GM23248 (cell line): ENCODE measurements around the gene PIGP. TPM values are rescaled to one million over a fixed set of nuclear protein-coding genes. Genes with fewer than 3 reads are reported as not detected.

Experiments
- DNase-seq: peaks from one replicate; pipeline ENCODE4 v3.0.0-alpha.2; 2015
- H2AFZ ChIP-seq: fragments of 200-600 bp; sonication (generic); 2 replicates; pipeline ENCODE4 v1.6.1; 2016; ENCODE audit warnings: antibody characterized with exemption
- H3F3A ChIP-seq: fragments of 200-600 bp; sonication (generic); 2 replicates; pipeline ENCODE4 v1.6.1; 2016; ENCODE audit warnings: mild to moderate bottlenecking, antibody characterized with exemption, mixed run types; ENCODE audit not compliant: insufficient read depth
- H3K27ac ChIP-seq: fragments of 200-600 bp; sonication (generic); 2 replicates; pipeline ENCODE4 v1.5.1; 2016; ENCODE audit warnings: mild to moderate bottlenecking
- H3K27me3 ChIP-seq: fragments of 200-600 bp; sonication (generic); replicated peaks from 2 replicates; pipeline ENCODE4 v1.6.1; 2016; ENCODE audit warnings: mild to moderate bottlenecking; ENCODE audit not compliant: insufficient read depth
- H3K36me3 ChIP-seq: fragments of 200-600 bp; sonication (generic); 2 replicates; pipeline ENCODE4 v1.6.1; 2016; ENCODE audit warnings: low read depth, mild to moderate bottlenecking
- H3K4me1 ChIP-seq: fragments of 200-600 bp; sonication (generic); 2 replicates; pipeline ENCODE4 v1.6.1; 2016; ENCODE audit warnings: mild to moderate bottlenecking; ENCODE audit not compliant: insufficient read depth
- H3K4me2 ChIP-seq: fragments of 200-600 bp; sonication (generic); one replicate; pipeline ENCODE4 v1.6.1; 2016; ENCODE audit warnings: mild to moderate bottlenecking; ENCODE audit not compliant: unreplicated experiment
- H3K4me3 ChIP-seq: fragments of 200-600 bp; sonication (generic); 2 replicates; pipeline ENCODE4 v1.5.1; 2016; ENCODE audit warnings: mild to moderate bottlenecking
- H3K79me2 ChIP-seq: fragments of 200-600 bp; sonication (generic); 2 replicates; pipeline ENCODE4 v1.6.1; 2016; ENCODE audit warnings: mild to moderate bottlenecking; ENCODE audit not compliant: insufficient read depth
- H3K9ac ChIP-seq: fragments of 200-600 bp; sonication (generic); 2 replicates; pipeline ENCODE4 v1.6.1; 2016; ENCODE audit warnings: mild to moderate bottlenecking
- H3K9me2 ChIP-seq: fragments of 200-600 bp; sonication (generic); 2 replicates; pipeline ENCODE4 v1.6.1; 2016; ENCODE audit warnings: mixed run types, mild to moderate bottlenecking, moderate library complexity; ENCODE audit not compliant: insufficient read depth
- H3K9me3 ChIP-seq: fragments of 200-600 bp; sonication (generic); one replicate; pipeline ENCODE4 v1.6.1; 2017; ENCODE audit warnings: low read depth
- H4K20me1 ChIP-seq: fragments of 200-600 bp; sonication (generic); 2 replicates; pipeline ENCODE4 v1.6.0; 2016; ENCODE audit not compliant: insufficient read depth
- EZH2 ChIP-seq: fragments of 200-600 bp; sonication (generic); IDR thresholded peaks from 2 replicates; pipeline ENCODE4 v1.6.1; 2018; ENCODE audit warnings: antibody characterized with exemption, mild to moderate bottlenecking; ENCODE audit not compliant: insufficient read depth, poor library complexity, severe bottlenecking
- EZH2phosphoT487 ChIP-seq: fragments of 200-600 bp; sonication (generic); IDR thresholded peaks from 2 replicates; pipeline ENCODE4 v1.6.1; 2018; ENCODE audit warnings: antibody characterized with exemption, moderate library complexity, mild to moderate bottlenecking, low read depth; ENCODE audit not compliant: insufficient read depth
- WGBS, 2 experiments: methylation state at CpG; one replicate each; pipeline ENCODE4 v1.1.6; 2015 to 2017; ENCODE audit warnings: low lambda C conversion rate in 2 of 2, low coverage in 1 of 2; ENCODE audit errors: missing lambda C conversion rate in 2 of 2; 5-methylcytosine and 5-hydroxymethylcytosine counted together
- in situ Hi-C: fragments of 300-500 bp; cut with MboI; formaldehyde crosslinking; loops from 2 replicates; pipeline ENCODE4 v1.15.0; 2020
- polyA plus RNA-seq: library from polyadenylated mRNA; unstranded; fragments of >200 nt; fragmentation: Nextera tagmentation; extraction: Ambion mirVana; gene quantifications from 2 replicates; pipeline ENCODE4 v1.2.1, GENCODE V29; 2016
- total RNA-seq: library from RNA; depleted of rRNA; stranded (reverse); fragments of >200 nt; shearing (Covaris generic); gene quantifications from 2 replicates; pipeline ENCODE4 v1.2.3, GENCODE V29; 2014

PIGP gene
- total and polyA plus RNA-seq, 2 experiments from 2014 or later = 15.1 to 66.9 TPM

- Histone ChIP-seq H3K27ac (no peak overlapping the region), H3K9me2 (no peaks in the 10 kb centered on the region), H3K79me2 (peaks cover 87% of the 10 kb centered on the region), H3K27me3 (no peaks in the 10 kb centered on the region), H3K4me3 (no peak overlapping the region), H3K9me3 (no peaks in the 10 kb centered on the region), H3K36me3 (peaks cover 47% of the 10 kb centered on the region), H2AFZ (no peak overlapping the region), H4K20me1 (no peaks in the 10 kb centered on the region), H3K4me1 (peaks cover 11% of the 10 kb centered on the region; the same call in 1 of the 2 replicates), H3K4me2 (no peak overlapping the region), H3K9ac (no peak overlapping the region), H3F3A (peaks cover 8% of the 10 kb centered on the region)
- in situ Hi-C loops = no loop called here
- no peak for DNase-seq
- WGBS, 2 experiments = 83% methylated on average over 2 of the region's 2 CpGs
- TF ChIP-seq EZH2 = no peak
- no peak for TF ChIP-seq EZH2phosphoT487
Measured at GRCh38 chr21:37098751-37099150, 25.9 kb upstream of the PIGP start.

GRCh38 chr21:37095821-37096220 is 22.9 kb upstream of the PIGP start:
- Histone ChIP-seq H3K27me3 (no peaks in the 10 kb centered on the region), H3K27ac (no peak overlapping the region), H3K36me3 (peaks cover 64% of the 10 kb centered on the region), H3K9me2 (no peaks in the 10 kb centered on the region), H3K9ac (no peak overlapping the region), H3K79me2 (peaks cover 88% of the 10 kb centered on the region), H3K4me2 (no peak overlapping the region), H2AFZ (no peak overlapping the region), H3F3A (peaks cover 5% of the 10 kb centered on the region), H4K20me1 (no peaks in the 10 kb centered on the region), H3K9me3 (no peaks in the 10 kb centered on the region), H3K4me1 (no peaks in the 10 kb centered on the region), H3K4me3 (no peak overlapping the region)
- no peak for DNase-seq
- 77% methylated on average over 4 of the region's 4 CpGs for WGBS, 2 experiments
- TF ChIP-seq EZH2phosphoT487 = no peak
- no peak for TF ChIP-seq EZH2
- in situ Hi-C loops = no loop called here

DNA sequence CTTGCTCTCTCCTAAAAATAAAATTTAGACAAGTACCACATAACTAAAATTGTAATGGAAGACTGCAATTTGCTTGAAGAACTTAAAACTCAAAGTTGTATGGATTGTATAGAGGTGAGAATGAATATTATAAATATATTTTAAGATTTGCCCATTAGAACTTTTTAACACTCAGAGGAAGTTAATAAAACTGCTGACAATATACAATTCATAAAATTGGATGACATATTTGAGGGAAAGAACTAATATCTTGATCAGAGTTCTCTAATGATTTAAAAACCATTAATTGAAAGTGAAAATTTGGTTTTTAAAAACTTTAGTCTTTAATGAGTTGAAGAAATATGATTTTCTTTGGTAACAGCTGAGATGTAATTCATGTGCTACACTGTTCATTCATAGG is 21.1 kb upstream of the PIGP start:
- TF ChIP-seq EZH2phosphoT487 (no peak), EZH2 (no peak)
- Histone ChIP-seq H3K36me3 (peaks cover 59% of the 10 kb centered on the region), H3K4me2 (no peak overlapping the region)

DNA sequence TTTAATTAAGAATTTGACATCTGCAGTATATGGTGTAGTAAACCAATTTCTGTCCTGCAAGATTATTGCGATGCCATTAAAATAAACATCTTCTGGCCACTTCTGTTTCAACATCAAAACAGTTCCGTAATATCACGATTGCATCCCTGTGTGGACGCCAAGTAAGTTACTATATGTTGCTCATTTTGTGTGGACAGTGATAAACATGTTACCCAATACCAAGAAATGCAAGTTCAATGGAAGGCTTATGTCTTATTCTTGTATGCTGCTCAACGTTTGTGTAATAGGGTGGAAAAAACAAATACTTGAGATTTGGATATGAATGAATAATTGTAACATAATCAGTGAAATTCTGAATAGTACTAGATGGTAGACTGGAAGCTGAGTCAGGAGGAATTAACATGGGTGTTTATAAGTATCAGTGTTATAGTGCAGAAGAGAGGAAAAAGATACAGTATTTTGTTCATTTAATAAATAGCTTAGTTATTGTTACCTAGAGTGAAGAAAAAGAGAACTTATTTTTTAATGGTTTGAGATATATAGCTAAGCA is 15.4 kb upstream of the PIGP start:
- DNase-seq = no peak
- TF ChIP-seq EZH2 (no peak), EZH2phosphoT487 (no peak)
- Histone ChIP-seq H3K9me3 (no peaks in the 10 kb centered on the region), H3K9me2 (no peaks in the 10 kb centered on the region), H3K4me2 (no peak overlapping the region), H3K4me3 (no peak overlapping the region), H3K27me3 (no peaks in the 10 kb centered on the region), H3K4me1 (peaks cover 10% of the 10 kb centered on the region), H4K20me1 (peaks cover 31% of the 10 kb centered on the region; the same call in 1 of the 2 replicates), H3K79me2 (peaks cover 99% of the 10 kb centered on the region), H3K36me3 (peaks cover 22% of the 10 kb centered on the region; the same call in 1 of the 2 replicates), H3F3A (peaks cover 10% of the 10 kb centered on the region; the same call in 1 of the 2 replicates), H3K9ac (no peak overlapping the region), H2AFZ (no peak overlapping the region), H3K27ac (no peak overlapping the region)
- in situ Hi-C loops = loop anchor here (10.0 kb wide), 1 partner anchor 113 kb away; no protein-coding TSS in a partner anchor
- WGBS, 2 experiments = 81 to 85% methylated on average over 5 of the region's 5 CpGs

More for the DNA sequence above, 21.1 kb upstream of the PIGP start:
- no peaks in the 10 kb centered on the region; the same call in 1 of the 2 replicates for H4K20me1 ChIP-seq
- no peak for DNase-seq
- no peak overlapping the region for H2AFZ ChIP-seq
- H3K4me3 ChIP-seq = no peak overlapping the region
- no peaks in the 10 kb centered on the region for H3K9me3 ChIP-seq
- H3K79me2 ChIP-seq = peaks cover 89% of the 10 kb centered on the region
- in situ Hi-C loops = no loop called here
- H3K27ac ChIP-seq = no peak overlapping the region
- H3K4me1 ChIP-seq = no peaks in the 10 kb centered on the region
- H3K27me3 ChIP-seq = no peaks in the 10 kb centered on the region
- H3F3A ChIP-seq = peaks cover 2% of the 10 kb centered on the region; the same call in 1 of the 2 replicates
- no peak overlapping the region for H3K9ac ChIP-seq
- H3K9me2 ChIP-seq = no peaks in the 10 kb centered on the region
